Activated CD4-positive, alpha-beta T cell treated with anti-CD3 and anti-CD28 coated beads, Interleukin-2, amount 50 U/mL, for 1 hour (primary cell): ENCODE results near the gene SMIM43.
"Not testable (repeated sequence)": the region's sequence is repeated elsewhere in the genome, so short reads cannot be mapped to it uniquely, and the experiment has no call there.

Source experiments
- DNase-seq: peaks from one replicate; pipeline ENCODE4 v3.0.0-alpha.2; 2020

The SMIM43 gene

DNA sequence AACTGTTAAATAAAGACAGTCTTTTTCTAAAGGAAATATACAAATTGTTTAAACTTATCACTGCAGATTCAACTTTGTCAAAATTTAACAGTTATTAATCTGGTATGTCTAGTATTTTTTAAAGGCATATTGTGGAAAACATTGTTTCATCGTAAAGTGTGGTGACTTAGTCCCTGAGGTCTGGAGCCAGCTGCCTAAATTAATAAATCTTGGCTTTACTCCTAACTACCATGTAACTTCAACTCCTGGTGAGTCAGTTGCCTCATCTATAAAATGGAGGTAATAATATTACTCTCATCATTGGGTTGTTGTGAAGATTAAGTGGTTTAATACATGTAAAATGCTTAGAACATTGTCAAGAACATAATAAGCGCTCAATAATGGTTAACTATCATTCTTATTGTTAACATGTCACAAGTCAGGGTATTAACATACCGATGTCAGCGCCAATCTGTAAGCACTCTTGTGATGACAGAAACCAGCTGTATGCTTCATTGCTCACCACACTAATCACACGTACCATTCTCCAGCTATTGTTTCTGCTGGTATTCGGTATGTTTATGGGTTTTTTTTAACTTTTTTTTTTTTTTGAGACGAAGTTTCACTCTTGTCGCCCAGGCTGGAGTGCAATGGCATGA lies 14.1 kb upstream of the SMIM43 start:
- DNase-seq, result no peak

DNA sequence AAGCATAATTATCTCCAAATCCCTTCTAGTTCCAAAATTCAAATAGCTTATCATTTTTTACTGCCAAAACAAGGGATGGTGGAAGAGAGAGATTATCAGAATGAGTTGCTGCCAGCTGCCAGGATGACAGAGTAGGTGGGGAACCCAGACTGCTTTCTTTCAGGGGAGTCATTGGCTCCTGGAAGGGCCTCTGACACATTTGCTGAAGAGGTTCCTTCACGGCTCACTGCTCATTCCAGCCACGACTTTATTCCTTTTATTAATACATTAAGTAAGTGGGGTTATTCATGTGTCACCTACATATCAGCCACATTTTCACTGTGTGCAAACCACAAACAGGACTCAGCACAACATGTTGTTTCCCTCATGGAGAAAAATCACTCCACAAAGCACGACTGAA lies 12.7 kb upstream of the SMIM43 start:
- DNase-seq, result no peak

DNA sequence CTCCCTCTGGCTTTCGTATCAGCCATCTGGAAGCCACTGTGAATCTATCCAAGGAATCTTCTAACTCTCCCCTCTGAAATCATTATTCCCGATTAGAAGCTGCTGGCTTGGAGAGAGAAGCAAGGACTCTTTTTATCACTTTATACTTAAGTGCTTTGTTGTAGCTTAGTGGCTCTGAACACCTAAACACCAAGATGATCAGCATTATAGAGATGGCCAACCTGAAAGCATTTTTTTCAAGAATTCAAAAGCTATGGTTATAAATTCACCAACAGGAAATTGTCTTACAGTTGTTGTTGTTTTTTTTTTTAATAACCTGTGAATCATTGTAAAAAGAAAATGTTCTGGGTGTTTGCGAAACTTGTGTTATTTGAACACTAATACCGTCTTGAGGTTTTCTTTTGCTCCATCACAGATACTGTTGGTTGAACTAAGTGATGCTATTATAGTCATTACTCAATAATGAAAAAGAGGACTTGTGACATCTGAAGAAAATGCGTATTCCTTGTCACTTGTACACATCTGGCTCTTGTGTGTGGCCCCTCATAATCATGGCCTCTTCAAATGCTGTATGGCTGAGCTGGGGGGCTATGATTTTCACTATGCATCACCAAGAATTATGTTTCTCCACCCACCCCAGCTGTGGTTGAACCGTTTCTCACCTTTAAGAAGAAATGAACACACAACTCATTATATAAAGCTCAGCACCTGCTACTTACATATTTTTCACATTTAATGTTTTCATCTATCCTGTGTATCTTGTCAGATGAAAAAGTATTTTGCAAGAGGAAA lies 11.8 kb upstream of the SMIM43 start:
- DNase-seq, result no peak

DNA sequence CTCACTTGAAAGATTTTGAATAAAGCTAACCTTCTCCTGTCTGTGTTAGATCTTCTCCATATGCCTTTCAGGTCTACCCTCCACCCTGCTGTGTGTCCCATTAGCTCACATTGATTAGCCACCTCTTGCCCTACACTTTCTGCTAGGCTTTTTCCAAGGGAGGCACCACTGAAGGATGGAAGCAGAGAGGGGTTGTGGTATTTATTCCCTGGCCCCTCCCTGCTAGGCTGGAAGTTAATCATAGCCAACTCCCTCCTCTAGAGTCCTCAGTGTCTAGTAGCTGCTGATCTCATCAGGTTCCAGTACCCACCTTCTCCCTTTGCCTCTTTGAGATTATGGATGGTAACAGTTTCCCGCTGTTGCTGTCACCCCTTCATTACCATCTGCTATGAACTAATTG lies 8.9 kb upstream of the SMIM43 start:
- no peak for DNase-seq

DNA sequence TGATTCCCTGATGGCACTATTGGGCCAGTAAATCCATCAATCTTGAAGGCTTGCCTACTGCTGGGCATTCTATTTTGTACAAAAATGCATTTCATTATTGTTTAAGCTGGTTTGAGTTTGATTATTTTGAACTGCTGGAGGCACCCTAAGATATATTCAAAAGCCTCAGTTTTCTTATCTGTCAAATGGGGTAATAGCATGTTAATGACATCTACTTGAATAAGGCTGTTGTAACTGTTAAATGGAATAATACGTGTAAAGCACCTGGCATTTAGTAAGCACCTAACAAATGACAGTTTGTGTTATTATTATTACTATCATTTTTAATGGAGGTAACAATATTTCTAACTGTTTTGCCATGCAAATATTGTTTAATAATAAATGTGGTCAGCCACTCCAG lies 6.9 kb upstream of the SMIM43 start:
- DNase-seq, result no peak

DNA sequence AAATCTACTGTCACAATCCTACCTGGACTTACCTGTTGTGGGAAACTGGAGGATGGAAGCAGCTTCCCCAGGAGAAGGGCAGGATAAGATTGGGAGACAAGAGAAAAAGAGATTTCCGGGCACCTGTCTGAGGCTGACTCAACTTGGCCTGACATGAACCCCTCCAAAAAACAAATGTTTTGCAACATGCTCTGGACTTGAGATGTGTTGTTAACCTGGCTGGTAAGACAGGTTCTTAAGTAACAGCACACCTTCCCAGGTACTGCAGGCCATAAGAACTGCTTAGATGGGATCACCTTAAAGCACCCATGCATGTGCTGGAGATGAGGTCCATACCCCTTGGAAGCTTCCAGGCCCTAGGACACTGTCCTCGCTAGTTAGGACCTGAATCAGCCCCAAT lies 4.4 kb upstream of the SMIM43 start:
- no peak for DNase-seq

DNA sequence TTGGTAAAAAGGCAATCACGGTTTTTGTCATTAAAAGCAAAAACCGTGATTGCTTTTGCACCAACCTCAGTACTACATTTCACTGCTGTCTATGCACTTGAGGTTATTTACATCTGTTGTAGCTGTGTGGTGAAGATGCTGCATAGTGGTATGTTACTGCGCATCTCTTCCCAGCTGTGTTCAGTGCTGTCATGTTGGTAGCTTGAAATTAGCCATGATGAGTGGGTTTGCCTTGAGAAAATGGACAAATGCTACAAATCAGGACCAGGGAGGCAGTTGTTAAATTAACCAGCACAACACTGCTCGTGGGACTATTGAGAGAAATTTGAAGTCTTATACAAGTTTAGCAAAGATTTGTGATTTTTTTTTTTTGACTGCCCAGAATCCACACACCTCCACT lies 2.2 kb upstream of the SMIM43 start:
- no peak for DNase-seq

DNA sequence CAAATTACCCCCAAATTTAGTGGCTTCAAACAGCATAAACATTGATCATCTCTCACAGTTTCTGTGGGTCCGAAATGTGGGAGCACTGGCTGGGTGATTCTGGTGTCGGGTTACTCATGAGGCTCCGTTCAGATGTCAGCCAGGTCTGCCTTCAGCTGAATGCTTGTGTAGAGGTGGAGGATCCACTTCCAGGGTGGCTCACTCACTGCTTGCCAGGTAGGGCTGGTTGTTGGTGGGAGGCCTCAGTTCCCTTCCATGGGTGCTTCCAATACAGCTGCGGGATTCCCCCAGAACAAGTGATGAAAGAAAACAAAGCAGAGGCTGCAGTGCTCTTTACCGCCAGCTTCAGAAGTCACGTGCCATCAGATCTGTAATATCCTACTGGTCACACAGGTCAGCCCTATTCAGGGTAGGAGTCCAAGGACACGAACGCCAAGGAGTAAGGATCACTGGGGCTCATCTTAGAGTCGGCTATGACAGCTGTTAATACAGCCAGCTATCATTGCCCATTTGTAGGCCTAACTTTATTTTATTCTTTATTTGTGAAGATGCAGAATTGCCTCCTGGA lies 1.1 kb upstream of the SMIM43 start:
- DNase-seq, result no peak

DNA sequence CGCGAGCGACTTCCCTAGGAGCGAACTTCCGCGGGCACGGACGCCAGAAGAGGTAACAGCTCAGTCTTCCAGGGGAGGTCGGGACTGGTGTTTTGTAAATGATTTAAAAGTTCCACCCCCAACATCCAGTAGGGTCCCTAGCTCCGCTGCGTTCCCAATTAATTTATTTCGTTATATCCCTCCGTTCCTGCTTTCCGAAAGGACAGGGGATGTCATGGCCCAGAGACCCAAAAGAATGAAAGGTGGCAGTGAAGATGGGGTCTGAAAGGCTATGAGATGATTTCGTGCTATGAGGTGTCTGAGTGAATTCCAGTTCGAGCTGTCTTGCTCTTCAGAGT lies 373 bp upstream of the SMIM43 start:
- no peak for DNase-seq

DNA sequence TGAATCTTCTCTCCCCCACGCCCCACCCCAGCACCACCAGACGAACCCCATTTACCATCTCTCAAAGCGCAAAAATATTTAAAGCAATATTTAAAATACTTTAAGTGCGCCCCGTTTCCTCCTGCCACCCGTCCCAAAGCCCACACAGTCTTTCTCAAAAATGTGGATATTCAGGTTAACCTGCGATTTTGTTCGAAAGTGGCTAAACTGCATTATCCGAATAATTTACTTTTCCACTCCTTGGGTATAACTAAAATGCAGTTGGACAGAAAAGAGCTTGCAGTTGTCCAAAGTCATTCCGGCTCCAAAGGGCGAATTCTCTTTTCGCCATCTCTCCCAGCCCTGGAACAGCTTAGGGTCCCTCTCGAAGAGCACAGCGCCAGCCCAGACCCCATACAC lies 662 bp downstream of the SMIM43 start:
- DNase-seq, result no peak

DNA sequence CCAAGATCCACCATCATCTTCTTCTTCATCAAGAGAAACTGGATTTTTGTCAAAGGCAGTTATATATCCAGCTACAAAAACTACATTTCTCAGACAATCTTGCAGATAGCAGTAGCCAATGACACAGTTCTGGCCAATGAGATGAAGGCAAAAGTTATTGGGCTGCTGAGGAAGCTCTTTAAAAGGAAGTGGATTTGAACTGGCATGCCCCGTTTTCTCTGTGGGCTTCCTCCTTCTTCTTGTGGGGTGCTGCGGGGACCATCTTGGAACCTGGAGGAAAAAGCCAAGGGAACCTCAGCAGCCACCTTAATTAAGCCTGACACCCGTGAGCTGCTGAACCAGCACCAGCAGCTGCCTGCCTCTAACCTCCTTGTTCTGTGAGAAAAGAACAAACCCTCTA lies 4.8 kb downstream of the SMIM43 start:
- no peak for DNase-seq

DNA sequence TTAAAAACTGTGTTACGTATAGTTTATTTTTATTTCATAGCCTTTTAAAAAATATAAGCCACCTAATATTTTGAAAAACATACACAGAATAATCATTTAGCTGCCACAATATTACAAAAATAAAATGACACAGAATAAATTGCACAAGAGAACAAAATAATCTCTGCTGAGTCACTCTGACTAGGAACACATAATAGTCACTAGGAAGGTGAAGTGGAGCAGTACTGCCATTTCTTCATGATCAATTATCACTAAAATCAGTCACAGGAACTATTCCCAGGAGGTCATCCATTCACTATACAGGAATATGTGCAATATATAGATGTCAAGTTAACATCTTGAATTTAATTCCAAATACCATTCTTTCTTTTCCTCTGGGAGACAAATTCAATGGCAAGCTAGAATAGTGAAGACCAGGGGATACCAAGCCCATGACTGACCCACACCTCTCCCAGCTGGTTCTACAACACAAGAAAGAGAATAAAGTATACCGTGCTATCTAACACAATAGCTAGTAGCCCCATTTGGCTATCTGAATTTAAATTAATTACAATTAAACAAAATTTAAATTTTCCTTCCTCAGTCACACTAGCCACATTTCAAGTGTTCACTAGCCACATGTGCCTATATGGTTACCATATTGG lies 5.9 kb downstream of the SMIM43 start:
- DNase-seq, result no peak

DNA sequence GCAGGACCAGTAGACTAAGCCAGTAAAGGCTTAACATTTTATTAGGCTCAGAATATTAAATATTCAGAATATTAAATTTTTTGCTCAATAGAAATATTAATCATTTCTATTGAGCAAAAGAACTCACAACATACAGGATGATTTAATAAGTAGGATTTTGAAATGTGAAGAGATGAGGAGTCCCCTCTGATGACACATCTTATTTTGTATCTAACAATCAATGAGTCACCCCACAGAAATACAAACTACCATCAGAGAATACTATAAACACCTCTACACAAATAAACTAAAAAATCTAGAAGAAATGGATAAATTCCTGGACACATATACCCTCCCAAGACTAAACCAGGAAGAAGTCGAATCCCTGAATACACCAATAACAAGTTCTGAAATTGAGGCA lies 12.8 kb downstream of the SMIM43 start:
- DNase-seq, result not testable (repeated sequence)

DNA sequence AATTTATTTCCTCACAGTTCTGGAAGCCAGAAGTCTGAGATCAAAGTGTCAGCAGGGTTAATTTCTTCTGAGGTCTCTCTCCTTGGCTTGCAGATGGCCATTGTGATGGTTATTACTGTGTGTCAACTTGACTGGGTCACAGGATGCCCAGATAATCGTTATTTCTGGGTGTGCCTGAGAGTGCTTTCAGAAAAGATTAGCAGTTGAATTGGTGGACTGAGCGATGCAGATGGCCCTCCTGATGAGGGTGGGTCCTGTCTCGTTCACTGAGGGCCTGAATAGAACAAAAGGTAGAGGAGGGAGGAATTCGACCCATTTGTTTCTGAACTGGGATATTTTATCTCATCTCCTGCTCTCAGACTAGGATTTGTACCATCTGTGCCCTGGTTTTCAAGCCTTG lies 15.7 kb downstream of the SMIM43 start:
- DNase-seq, result no peak

DNA sequence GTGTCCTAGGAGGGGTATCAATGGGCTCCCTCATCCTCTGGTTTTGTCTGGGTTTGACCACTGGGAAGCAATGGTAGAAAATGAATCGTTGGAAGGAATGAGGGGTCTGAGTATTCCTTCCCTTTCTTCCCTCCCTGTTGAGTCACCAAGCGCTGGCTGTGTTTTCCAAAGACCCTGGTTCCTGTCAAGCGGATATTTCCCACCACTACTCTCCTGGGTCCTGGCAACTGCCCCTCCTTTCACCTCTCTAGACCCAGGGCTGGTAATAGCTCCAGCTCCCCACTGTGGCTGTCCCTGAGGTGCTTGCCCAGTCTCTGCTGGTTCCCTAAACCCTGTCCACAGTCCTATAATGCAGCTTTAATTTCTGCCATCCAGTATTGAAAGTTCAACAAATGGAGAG lies 22.2 kb downstream of the SMIM43 start:
- DNase-seq, result no peak

DNA sequence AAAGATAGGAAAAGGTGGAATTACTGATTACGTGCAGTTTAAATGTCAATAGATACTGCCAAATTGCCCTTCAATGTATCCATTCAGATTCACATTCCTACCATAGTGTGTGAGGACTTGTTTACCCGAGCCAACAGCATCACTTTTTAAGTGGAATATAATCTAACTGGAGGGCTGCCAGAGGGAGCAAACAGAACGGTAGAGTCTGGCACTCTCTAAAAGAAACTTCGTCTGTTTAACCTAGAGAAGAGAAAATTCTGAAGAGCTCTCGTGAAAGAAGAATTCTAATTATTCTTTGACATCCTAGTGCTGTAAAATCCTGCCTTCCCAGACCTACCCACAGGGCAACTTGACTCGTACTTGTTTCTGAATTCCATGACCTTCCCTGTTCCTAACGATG lies 23.2 kb downstream of the SMIM43 start:
- DNase-seq, result no peak

DNA sequence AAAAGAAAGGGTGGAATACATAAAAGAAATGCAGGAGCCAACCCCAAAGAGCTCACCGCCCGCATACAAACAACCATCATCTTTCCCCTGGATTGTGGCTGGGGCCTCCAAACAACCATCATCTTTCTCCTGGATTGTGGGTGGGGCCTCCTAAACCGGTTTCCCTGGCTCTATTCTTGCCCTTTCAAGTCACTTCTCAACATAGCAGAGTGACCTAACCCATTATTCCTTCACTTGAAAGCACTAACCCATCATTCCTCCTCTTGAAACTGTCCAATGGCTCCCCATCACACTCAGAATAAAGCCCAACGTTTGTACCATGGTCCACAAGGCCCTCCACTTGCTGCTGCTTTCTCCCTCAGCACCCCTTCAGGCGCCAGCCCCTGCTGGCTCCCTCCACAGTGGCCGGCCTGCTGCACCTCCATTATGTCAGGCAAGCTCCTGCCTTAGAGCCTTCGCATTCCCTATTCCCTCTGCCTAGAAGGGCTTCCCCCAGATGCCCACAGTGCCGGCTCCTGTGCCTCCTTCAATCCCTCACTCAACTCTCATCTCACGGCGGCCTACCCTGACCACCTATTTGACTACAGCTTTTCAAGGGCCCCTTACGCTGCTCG lies 24.1 kb downstream of the SMIM43 start:
- no peak for DNase-seq

DNA sequence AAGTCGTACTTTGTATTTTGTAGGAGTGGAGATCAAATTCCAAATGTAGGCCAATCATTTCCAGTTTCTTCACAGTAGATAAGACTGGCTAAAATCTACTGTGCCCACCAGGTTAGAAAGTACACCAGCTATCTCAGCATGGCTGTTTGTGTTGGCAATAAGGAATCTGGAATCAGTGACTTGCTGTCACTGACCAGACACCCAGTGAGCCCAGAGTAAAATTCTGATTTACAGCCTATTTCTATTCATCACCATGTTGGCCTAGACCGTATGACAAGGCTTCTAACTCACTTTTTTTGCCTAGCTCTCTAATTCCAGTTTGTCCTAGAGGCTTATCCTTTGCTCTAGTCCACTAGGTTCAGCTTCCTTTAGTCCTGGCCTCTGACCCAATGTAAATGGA lies 25.4 kb downstream of the SMIM43 start:
- no peak for DNase-seq

DNA sequence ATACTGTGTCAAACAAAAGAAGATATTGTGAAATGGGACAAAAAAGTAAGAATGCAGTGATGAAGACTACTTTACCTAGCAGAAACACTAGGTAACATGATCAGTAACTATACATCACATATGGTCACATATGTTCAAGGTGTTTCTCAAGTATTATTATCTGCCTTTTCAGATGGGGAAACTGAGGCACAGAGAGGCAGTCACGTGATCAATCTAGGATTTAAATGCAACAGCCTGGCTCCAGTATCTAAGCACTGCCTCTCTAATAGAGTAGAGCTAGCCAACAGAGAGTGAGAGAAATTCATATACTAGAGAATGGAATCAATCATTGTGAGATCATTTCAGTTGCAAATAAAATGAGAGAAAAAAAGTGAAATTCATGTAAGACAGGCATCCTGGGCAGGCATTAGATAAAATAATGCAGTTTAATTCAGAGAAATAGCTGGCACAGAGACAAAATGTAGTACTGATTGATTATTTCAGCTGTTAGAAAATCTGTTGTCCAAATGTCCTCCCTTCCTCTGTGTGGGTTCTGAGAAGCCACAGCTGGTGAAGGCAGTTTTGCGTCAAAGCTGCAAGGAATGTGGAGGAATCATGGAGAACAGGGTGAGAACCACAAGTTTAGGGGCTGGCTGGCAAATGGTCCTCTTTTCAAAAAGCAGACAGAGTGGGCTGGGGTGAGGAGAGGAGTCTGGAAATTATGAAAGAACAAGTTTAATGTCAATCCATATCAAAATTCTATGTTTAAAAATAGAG lies 26.0 kb downstream of the SMIM43 start:
- no peak for DNase-seq

DNA sequence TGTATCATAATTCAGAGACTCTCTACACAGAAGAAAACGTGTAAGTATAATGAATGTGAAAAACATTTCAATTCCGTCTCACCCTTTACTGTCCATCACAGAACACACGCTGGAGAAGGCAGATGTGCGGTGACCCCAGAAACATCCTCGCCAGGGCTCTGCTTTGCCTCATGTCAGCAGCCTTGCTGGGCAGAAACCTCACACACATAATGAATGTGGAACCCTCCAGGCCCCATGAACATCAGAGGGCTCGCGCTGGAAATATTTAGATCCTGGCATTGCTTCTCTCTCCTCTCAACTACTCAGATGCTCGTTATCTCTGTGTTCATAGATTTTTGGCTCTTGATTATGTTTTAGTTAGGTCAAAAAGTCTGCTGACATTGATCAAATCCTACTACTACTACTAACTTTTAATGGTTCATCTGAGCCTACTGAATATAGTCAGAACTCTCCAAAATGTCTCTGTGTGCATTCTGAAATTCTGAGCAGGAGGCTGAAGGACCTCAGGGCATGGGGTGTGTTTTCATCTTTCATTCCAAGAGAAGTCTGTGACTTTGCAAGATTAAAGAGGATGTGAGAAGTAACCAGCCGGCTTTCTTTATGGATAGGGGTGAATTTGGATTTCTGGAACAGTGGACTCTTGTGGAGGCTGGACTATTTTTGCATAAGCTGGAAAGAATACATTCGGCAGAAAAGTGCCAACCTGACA lies 27.0 kb downstream of the SMIM43 start:
- DNase-seq, result no peak

DNA sequence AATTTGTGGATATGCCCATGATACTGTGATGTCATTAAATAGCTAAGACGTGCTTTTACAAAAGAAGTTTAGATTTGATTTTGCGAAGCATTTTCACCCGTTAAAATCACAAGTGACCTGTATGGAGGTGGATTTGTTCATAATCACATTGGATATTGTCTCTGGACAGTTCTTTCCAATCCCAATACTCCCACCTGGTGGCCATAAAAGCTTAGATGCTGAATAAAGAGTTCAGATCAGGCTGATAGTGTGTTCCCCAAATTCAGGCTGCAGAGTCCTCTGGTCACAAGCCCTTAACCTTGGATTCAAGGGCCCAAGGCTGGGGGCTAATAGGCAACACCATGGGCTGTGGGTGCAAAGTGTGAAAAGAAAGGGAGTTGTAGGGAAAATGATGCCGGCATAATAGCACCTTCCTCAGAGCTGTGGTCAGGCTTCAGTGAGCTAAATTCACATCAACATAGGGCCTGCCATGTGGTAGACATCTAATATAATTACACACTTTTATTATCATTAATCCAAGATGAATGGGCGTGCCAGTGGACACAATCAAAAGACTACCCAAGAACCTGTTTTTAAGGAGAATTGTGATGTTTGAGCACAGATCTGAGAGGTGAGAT lies 28.1 kb downstream of the SMIM43 start:
- DNase-seq, result no peak

DNA sequence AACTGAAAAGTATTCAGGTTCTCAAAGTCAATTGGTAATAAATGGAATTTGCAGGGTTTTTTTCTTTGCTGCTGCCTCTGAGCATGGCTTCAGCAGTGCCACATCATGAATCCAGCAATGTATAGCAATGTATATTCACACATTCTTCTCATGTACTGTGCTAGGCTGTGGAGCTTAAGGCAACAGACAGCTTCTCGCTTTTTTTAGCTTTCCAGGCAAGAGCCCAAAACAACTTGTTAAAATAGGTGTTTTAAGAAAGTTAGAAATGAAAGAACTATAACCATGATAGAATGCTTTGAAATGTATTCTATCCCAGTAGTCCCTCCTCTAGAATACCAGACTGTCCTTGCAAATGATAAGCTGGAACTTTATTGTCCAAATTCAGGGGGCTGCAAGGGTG lies 30.4 kb downstream of the SMIM43 start:
- no peak for DNase-seq
